ENCODE results near the gene SMPDL3A. TPM values are rescaled to one million over a fixed set of nuclear protein-coding genes. Genes with fewer than 3 reads are reported as not detected.

Gene SMPDL3A
- total and polyA plus RNA-seq, 9 of the 15 experiments (the other 6 are each of a cell fraction or from before 2014, with no cell fraction given): 0.14 to 0.91 (median 0.54) TPM

- ATAC-seq (no peak), FAIRE-seq (no peak), DNase-seq (ENCODE audit: extremely low read depth in 1 of 4, low spot score in 3 of 4) (no peak)
- H3K4me1 ChIP-seq (replicated peaks in 1 of 2; ENCODE audit: control insufficient read depth in 2 of 2, insufficient read depth in 2 of 2, low read length in 2 of 2): no peaks in the 10 kb centered on the region
- H3K4me3 ChIP-seq: no peak overlapping the region
- H3K27me3 ChIP-seq (ENCODE audit: control insufficient read depth in 2 of 2, insufficient read depth in 2 of 2, low read length in 2 of 2): no peaks in the 10 kb centered on the region
- H3K4me2 ChIP-seq (ENCODE audit: insufficient read depth, low read length): no peak overlapping the region
- ChIA-PET POLR2A (no interaction called here), CTCF (ENCODE audit: low intra/inter-chr PET ratio) (no interaction called here)
- H3K79me2 ChIP-seq (ENCODE audit: control insufficient read depth, insufficient read depth, low read length): no peaks in the 10 kb centered on the region
- no peaks in the 10 kb centered on the region for H3K36me3 ChIP-seq (ENCODE audit: control insufficient read depth, insufficient read depth, low read length)
- no peaks in the 10 kb centered on the region for H3K9me1 ChIP-seq (ENCODE audit: control insufficient read depth, insufficient read depth, low read length)
- no peak overlapping the region for H2AFZ ChIP-seq (ENCODE audit: low read depth, low read length)
- H3K9me3 ChIP-seq (replicated peaks; ENCODE audit: control insufficient read depth, insufficient read depth, low read depth, low read length): no peaks in the 10 kb centered on the region
- intact Hi-C loops (cut with micrococcal nuclease) (no loop called here), in situ Hi-C loops (cut with MboI) (no loop called here)
- TF ChIP-seq TCF15 (CRISPR knock-in tag; IDR thresholded peaks at IDR 0.05) (no peak), ZNF561 (CRISPR knock-in tag; conservative IDR thresholded peaks at IDR 0.05) (no peak), KLF6 (CRISPR knock-in tag; IDR thresholded peaks at IDR 0.05; ENCODE audit: borderline replicate concordance) (no peak), SAFB2 (IDR thresholded peaks at IDR 0.05; ENCODE audit: borderline replicate concordance, low read depth, low read length, severe bottlenecking) (no peak), OTX1 (CRISPR knock-in tag; IDR thresholded peaks at IDR 0.05) (no peak), CBX8 (IDR thresholded peaks at IDR 0.05; ENCODE audit: borderline replicate concordance, extremely low read depth, low read depth, low read length, poor library complexity, severe bottlenecking) (no peak), ZNF518B (CRISPR knock-in tag; IDR thresholded peaks at IDR 0.05) (no peak), ZNF507 (tag; conservative IDR thresholded peaks at IDR 0.05) (no peak), ZBTB17 (CRISPR knock-in tag; IDR thresholded peaks at IDR 0.05) (no peak), VEZF1 (CRISPR knock-in tag; IDR thresholded peaks at IDR 0.05) (no peak), NRF1 (conservative IDR thresholded peaks at IDR 0.05 in 1 of 2, IDR thresholded peaks at IDR 0.05 in 1 of 2) (no peak), NCOA1 (IDR thresholded peaks at IDR 0.05; ENCODE audit: low read depth) (no peak), TAF7 (tag; IDR thresholded peaks at IDR 0.05) (no peak), SRF (CRISPR knock-in tag; IDR thresholded peaks at IDR 0.05) (no peak), DDX20 (tag; IDR thresholded peaks at IDR 0.05; ENCODE audit: low read depth) (no peak), GTF2A2 (tag; IDR thresholded peaks at IDR 0.05) (no peak), SMAD2 (IDR thresholded peaks at IDR 0.05; ENCODE audit: low read depth, low read length) (no peak), FOXM1 (IDR thresholded peaks at IDR 0.05; ENCODE audit: low read depth) (no peak), FOXM1 (CRISPR knock-in tag; IDR thresholded peaks at IDR 0.05; ENCODE audit: low read depth) (no peak)
- BruUV-seq (replicated peaks): no TSS peak
- WGBS (ENCODE audit: insufficient coverage, low coverage, missing lambda C conversion rate): 2% methylated on average over 4 of the region's 4 CpGs
- H3K27ac ChIP-seq (ENCODE audit: extremely low read depth, low read depth, low read length): no peak overlapping the region
- no peaks in the 10 kb centered on the region for H4K20me1 ChIP-seq (replicated peaks; ENCODE audit: control insufficient read depth, insufficient read depth, low read length)
- no peak overlapping the region for H3K9ac ChIP-seq (ENCODE audit: insufficient read depth in 1 of 2, low read depth in 2 of 2, low read length in 2 of 2)
Observed at GRCh38 chr6:122803171-122803661, 14.2 kb downstream of the SMPDL3A start.
